HFFc6 (cell line): ENCODE data around the gene PRR27. TPM values are rescaled to one million over a fixed set of nuclear protein-coding genes. Genes with fewer than 3 reads are reported as not detected.
"Not testable (repeated sequence)": the region's sequence is repeated elsewhere in the genome, so short reads cannot be mapped to it uniquely, and the experiment has no call there.

ENCODE experiments used
- DNase-seq: peaks from one replicate; pipeline ENCODE4 v3.0.0-alpha.2; 2018
- H3K27ac Mint-ChIP-seq: 2 replicates; pipeline ENCODE4 v1.8.0; 2020; ENCODE audit warnings: mild to moderate bottlenecking, mixed read lengths
- H3K27me3 Mint-ChIP-seq: 2 replicates; pipeline ENCODE4 v1.8.0; 2021; ENCODE audit warnings: mild to moderate bottlenecking, moderate library complexity, mixed read lengths; ENCODE audit not compliant: insufficient read depth
- H3K36me3 Mint-ChIP-seq: 2 replicates; pipeline ENCODE4 v1.8.0; 2021; ENCODE audit warnings: low read depth, mixed read lengths
- H3K4me1 Mint-ChIP-seq: 2 replicates; pipeline ENCODE4 v1.8.0; 2020; ENCODE audit warnings: low read depth, mixed read lengths
- H3K4me3 Mint-ChIP-seq: 2 replicates; pipeline ENCODE4 v1.8.0; 2020; ENCODE audit warnings: mild to moderate bottlenecking, moderate library complexity, mixed read lengths
- H3K9me3 Mint-ChIP-seq: 2 replicates; pipeline ENCODE4 v1.8.0; 2020; ENCODE audit warnings: mild to moderate bottlenecking, mixed read lengths
- total RNA-seq, 6 experiments: library from RNA; stranded (reverse); fragmentation: NEBNext Ultra II Directional; extraction: Animal tissue kit (Norgen Biotek cat#: 25700); gene quantifications; 2 replicates in 1 of 6; 3 replicates in 5 of 6; pipeline ENCODE4 v1.2.3, GENCODE V29; 2021
- TF ChIP-seq, protein P1 (sequence below): fragments of 200-600 bp; sonication (generic); IDR thresholded peaks from 2 replicates; pipeline ENCODE4 v1.5.0; 2021; ENCODE audit warnings: antibody characterized with exemption, mild to moderate bottlenecking

Gene PRR27
- total RNA-seq, 6 experiments from 2014 or later = not detected

DNA sequence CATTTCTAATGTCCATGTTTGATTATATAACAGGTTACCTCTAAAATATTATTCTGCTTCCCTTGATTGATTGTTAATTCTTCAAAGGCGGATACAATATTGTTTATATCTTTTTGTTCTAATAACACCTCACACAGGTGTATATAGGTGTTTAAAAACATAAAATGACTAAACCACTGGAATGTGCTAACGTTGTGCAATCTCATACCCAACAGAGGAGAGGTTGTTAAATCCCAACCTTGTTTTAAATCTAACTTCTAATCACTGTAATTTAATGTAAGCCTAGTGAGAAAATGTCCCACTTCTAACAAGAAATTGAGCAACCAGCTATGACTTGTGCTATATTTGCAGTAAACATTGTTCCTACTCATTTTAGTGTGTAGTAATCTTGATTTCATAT is 42.8 kb downstream of the PRR27 start:
- Mint-ChIP-seq H3K4me1 (no peaks in the 10 kb centered on the region), H3K27me3 (no peaks in the 10 kb centered on the region), H3K36me3 (no peaks in the 10 kb centered on the region), H3K27ac (no peak overlapping the region), H3K4me3 (no peak overlapping the region), H3K9me3 (peaks cover 31% of the 10 kb centered on the region)
- no peak for DNase-seq
- TF ChIP-seq, protein P1, sequence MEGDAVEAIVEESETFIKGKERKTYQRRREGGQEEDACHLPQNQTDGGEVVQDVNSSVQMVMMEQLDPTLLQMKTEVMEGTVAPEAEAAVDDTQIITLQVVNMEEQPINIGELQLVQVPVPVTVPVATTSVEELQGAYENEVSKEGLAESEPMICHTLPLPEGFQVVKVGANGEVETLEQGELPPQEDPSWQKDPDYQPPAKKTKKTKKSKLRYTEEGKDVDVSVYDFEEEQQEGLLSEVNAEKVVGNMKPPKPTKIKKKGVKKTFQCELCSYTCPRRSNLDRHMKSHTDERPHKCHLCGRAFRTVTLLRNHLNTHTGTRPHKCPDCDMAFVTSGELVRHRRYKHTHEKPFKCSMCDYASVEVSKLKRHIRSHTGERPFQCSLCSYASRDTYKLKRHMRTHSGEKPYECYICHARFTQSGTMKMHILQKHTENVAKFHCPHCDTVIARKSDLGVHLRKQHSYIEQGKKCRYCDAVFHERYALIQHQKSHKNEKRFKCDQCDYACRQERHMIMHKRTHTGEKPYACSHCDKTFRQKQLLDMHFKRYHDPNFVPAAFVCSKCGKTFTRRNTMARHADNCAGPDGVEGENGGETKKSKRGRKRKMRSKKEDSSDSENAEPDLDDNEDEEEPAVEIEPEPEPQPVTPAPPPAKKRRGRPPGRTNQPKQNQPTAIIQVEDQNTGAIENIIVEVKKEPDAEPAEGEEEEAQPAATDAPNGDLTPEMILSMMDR = no peak

DNA sequence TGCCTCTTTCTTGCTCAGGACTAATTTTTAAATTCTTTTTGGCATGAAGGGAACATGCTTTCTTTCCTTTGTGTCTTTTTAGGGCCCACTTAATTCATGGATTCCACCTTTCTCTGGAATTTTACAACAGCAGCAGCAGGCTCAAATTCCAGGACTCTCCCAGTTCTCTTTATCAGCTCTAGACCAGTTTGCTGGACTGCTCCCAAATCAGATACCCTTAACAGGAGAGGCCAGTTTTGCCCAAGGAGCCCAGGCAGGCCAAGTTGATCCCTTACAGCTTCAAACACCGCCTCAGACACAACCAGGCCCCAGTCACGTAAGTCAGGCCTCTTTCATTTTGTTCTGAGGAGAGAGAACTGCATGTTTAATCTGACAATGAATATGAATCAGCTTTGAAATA is 43.8 kb downstream of the PRR27 start:
- H3K27ac Mint-ChIP-seq = no peak overlapping the region
- no peaks in the 10 kb centered on the region for H3K4me1 Mint-ChIP-seq
- H3K4me3 Mint-ChIP-seq = no peak overlapping the region
- TF ChIP-seq, protein P1 = no peak
- H3K9me3 Mint-ChIP-seq = peaks cover 31% of the 10 kb centered on the region
- H3K36me3 Mint-ChIP-seq = no peaks in the 10 kb centered on the region
- no peaks in the 10 kb centered on the region for H3K27me3 Mint-ChIP-seq
- DNase-seq = no peak

DNA sequence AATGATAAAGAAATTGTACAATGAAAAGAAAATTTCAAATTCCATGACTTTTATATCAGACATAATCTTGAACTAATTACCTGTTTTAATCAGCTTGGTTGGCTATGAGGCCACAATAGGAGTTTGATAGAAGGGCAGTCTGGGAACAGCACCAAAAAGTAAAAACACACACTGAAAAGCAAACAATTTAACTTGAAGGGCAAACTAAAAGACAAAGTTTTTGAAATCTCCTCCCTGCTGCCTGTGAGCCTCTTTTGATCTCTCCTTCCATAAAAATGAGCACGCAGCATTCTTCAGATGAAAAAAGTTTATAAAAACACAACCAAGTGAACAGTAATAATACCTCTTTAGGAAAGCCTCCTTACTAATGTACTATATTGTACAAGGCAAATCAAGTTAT is 49.6 kb downstream of the PRR27 start:
- Mint-ChIP-seq H3K4me1 (no peaks in the 10 kb centered on the region), H3K4me3 (no peak overlapping the region), H3K9me3 (peaks cover 21% of the 10 kb centered on the region), H3K27ac (no peak overlapping the region), H3K36me3 (no peaks in the 10 kb centered on the region), H3K27me3 (no peaks in the 10 kb centered on the region)
- TF ChIP-seq, protein P1 = no peak
- no peak for DNase-seq

DNA sequence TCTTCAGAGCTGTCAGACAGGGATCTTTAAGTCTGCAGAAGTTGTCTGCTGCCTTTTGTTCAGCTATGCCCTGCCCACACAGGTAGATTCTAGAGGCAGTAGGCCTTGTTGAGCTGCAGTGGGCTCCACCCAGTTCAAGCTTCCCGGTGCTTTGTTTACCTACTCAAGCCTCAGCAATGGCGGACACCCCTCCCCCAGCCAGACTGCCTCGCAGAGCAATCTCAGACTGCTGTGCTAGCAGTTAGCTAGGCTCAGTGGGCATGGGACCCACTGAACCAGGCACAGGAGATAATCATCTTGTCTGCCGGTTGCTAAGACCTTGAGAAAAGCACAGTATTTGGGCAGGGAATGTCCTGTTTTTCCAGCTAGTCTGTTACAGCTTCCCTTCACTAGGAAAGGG is 58.7 kb downstream of the PRR27 start:
- H3K36me3 Mint-ChIP-seq, H3K27me3 Mint-ChIP-seq, H3K4me1 Mint-ChIP-seq, DNase-seq, H3K4me3 Mint-ChIP-seq, H3K27ac Mint-ChIP-seq: not testable (repeated sequence)
- H3K9me3 Mint-ChIP-seq = peaks cover 44% of the 10 kb centered on the region

Other genes with a start within 250 kb of the PRR27 start
- gene CSN1S1, start 223.2 kb upstream of the PRR27 start, total RNA-seq = not detected
- not detected for gene CSN2, start 188.5 kb upstream of the PRR27 start, total RNA-seq
- not detected for gene STATH, start 158.3 kb upstream of the PRR27 start, total RNA-seq
- not detected for gene HTN3, start 125.8 kb upstream of the PRR27 start, total RNA-seq
- gene HTN1, start 103.8 kb upstream of the PRR27 start, total RNA-seq = not detected
- gene ODAM, start 41.5 kb downstream of the PRR27 start, total RNA-seq = not detected
- not detected for gene FDCSP, start 71.9 kb downstream of the PRR27 start, total RNA-seq
- gene CSN3, start 88.4 kb downstream of the PRR27 start, total RNA-seq = not detected
- gene CABS1, start 180.7 kb downstream of the PRR27 start, total RNA-seq = not detected
- gene SMR3A, start 206.5 kb downstream of the PRR27 start, total RNA-seq = not detected
- not detected for gene SMR3B, start 228.9 kb downstream of the PRR27 start, total RNA-seq
- gene OPRPN, start 243.7 kb downstream of the PRR27 start, total RNA-seq = not detected